HPDE6-E6E7 (cell line): ENCODE data around the gene HDDC2.
"Not testable (repeated sequence)": the region's sequence is repeated elsewhere in the genome, so short reads cannot be mapped to it uniquely, and the experiment has no call there.

Source experiments
- DNase-seq: peaks from one replicate; pipeline ENCODE4 v3.0.0; 2011; ENCODE audit warnings: missing footprints; ENCODE audit errors: extremely low spot score

HDDC2 gene

DNA sequence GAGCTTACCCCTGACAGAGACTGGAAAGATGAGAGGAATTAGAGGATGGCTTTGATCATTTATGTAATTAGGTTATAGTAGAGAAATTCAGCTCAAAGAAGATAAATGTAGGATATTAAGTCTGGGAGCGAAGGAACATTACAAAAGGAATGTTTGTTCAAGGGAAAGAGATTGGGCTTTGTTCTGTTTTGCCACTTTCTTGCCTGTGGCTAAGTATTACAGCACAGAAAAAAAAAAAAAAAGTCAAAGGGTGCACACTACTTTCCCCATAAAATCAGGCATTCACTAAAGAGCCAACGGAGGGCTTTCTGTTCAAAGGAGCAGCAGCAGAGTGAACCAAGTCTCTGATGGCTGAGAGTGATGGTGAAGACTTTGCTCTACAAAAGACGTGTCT lies 5.0 kb upstream of the HDDC2 start:
- no peak for DNase-seq

DNA sequence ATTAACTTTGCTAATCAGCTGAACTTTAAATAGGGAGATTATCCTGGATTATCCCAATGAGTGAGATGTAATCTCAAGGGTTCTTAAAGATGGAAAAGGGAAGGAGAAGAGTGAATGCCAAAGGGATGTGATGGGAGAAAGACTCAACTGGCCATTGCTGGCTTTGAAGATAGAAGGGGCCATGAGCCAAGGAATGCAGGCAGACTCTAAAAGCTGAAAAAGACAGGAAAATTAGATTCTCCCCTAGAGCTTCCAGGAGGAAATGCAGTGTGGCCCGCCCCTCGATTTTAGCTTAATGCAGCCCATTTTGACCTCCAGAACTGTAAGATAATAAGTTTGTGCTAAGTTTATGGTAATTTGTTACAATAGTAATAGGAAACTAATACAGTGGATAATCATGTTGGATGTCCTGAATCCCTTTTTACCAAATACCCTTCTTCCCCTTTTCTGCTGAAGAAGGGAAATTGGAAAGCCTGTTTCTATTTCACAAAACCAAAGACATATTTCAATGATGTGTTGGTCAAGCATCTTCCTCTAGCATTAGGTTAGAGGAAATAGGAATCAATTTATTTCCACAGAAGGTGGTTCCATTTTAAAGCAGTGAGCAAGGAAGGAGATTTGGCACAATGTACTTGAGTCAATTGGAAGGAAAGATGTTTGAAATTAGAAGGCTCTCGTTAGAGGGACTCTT lies 3.3 kb upstream of the HDDC2 start:
- DNase-seq = no peak

DNA sequence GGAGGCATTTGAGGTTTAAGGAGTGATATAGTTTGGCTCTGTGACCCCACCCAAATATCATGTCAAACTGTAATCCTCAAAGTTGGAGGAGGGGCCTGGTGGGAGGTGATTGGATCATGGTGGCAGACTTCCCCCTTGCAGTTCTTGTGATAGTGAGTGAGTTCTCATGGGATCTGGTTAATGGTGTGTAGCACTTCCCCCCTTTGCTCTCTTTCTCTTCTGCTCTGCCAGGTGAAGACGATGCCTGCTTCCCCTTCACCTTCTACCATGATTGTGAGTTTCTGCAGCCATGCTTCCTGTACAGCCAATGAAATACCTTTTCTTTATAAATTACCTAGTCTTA lies 1.7 kb upstream of the HDDC2 start:
- DNase-seq = no peak

DNA sequence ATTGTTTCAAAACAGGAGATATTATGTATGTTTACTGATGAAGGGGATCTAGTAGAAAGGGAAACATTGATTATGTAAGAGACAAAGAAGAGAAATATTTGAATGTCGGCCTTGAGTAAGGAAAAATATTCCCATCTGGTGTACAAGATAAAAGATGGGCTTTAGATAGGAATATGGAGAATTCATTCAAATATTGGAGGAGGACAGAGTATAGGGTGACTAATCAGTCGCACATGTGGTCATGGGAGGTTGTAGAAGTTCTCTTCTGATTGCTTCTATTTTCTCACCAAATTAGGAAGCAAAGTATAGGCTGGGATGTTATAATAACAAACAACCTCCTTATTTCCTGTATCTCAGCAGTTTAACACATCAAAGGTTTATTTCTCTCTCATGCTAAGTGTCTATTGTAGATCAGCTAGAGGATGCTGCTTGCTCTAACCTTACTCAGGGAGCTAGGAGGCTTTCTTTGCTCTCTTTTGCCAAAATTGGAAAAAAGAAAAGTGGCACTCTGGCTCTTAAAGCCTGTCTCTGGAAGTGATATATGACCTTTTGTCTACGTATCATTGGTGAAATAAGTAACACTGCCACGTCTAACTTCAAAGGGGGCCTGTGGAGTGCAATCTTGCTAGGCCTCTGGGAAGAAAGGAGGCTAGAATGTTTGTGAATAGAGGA lies 1.2 kb upstream of the HDDC2 start:
- DNase-seq = no peak

DNA sequence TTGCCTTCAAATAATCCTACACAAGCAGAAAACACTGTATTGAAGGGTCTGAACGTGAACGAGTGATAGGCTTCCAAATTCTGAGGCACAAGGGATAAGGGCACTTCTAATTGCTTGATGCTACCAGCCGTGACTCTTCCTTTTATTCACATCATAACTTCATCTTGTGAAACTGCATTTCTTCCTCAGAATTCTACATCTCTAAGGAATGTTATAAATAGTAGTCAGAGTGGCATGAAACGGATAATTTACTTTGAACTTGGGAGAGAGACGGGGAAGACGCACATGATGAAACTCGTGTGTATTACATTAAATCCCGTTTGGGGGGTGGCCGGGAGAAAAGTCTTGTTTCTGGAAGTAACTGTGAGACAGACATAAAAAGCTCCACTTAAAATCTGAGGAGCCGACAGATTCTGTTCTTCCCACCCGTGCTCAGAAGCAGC lies 754 bp downstream of the HDDC2 start:
- DNase-seq = peak; percentile 9

- DNase-seq = no peak
Observed at GRCh38 chr6:125299257-125299656, 2.5 kb downstream of the HDDC2 start.

GRCh38 chr6:125296471-125296870 lies 5.3 kb downstream of the HDDC2 start:
- no peak for DNase-seq

DNA sequence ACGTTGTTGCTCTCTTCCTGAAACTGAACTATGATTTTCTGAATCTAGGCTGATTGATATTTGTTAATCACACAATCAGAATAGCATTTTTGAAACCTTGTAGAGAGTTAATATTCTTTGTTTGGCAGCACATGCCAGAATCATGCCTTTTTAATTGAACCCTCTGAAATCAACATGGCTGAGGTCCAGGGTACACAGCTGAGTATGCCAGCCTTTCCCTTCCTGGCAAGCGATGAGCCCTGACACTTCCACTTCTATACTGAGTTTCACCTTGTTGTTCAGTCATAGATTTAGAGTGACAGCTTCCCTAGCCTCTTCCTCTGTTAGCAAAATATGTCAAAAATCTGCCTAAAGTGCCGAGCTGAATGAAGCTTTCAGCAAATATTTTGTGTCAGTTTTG lies 6.8 kb downstream of the HDDC2 start:
- no peak for DNase-seq

DNA sequence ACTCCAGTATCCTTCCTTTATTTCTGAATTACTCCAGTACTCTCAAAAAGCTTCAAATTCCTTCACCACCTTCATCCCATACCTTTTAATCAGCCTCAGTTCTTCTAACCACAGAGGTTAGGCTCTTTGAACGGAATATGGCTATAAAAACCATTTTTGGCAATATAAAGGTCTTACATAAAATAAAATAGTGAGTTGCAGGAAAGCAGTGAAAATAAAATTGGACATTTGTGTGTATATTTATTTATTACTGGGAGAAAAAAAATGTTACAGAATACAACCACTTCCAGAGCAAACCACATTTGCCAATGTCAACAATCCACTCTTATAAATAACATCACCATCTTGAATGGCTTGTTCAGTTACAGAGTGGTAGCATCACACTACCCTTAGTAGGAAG lies 7.7 kb downstream of the HDDC2 start:
- no peak for DNase-seq

DNA sequence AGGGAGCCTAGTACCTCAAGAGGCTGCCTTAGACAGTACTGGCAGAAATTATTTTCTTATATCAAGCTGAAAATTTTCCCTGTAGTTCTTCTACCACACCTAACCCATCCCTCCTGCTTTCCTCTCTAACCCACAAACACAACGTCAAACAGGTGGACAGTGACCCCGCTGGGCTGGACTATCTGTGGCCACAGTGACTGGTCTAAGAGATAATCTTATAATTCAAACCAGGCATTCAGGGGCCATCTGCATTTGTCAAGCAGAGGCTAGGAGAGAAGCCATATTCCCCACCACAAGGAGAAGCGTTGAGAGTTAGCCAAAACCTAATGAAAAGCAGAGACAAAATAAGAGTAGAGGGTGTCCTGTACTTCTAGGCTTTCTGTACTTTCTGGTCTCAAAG lies 8.2 kb downstream of the HDDC2 start:
- no peak for DNase-seq

- no peak for DNase-seq
Observed at GRCh38 chr6:125287718-125288117, 14.0 kb downstream of the HDDC2 start.

- no peak for DNase-seq
Observed at GRCh38 chr6:125285936-125286335, 15.8 kb downstream of the HDDC2 start.

DNA sequence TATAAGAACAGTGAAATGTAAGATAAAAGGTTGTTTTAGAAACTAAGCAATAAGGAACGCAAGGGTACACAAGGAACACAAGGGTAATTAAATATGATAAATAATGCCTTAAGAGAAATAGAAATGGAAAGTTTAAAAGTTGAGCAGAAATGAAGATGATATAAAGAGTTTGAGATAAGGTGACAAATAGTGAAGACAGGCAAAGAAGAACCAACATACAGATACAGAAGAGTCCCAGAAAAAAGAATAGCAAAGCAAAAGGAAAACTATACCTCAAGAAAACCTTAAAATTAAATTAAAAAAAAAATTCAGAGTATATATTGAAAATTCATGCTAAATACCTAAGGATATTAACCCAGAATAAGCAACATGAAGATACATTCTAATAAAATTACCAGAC lies 16.4 kb downstream of the HDDC2 start:
- no peak for DNase-seq

DNA sequence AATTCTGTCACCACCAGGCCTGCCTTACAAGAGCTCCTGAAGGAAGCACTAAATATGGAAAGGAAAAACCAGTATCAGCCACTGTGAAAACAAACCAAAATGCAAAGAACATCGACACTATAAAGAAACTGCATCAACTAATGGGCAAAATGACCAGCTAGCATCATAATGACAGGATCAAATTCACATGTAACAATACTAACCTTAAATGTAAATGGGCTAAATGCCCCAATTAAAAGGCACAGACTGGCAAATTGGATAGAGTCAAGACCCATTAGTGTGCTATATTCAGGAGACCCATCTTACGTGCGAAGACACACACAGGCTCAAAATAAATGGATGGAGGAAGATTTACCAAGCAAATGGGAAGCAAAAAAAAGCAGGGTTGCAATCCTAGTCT lies 19.3 kb downstream of the HDDC2 start:
- DNase-seq = not testable (repeated sequence)

DNA sequence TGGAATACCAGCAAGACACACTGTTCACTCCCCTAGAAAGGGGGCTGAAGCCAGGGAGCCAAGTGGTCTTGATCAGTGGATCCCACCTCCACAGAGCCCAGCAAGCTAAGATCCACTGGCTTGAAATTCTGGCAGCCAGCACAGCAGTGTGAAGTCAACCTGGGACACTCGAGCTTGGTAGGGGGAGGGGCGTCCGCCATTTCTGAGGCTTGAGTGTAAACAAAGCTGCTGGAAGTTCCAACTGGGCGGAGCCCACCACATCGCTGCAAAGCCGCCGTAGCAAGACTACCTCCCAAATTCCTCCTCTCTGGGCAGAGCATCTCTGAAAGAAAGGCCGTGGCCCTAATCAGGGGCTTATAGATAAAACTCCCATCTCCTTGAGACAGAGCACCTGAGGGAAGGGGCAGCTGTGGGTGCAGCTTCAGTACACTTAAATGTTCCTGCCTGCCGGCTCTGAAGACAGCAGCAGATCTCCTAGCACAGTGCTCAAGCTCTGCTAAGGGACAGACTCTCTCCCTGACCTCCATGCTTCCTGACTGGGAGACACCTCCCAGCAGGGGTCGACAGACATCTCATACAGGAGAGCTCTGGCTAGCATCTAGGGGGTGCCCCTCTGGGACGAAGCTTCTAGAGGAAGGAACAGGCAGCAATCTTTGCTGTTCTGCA lies 21.3 kb downstream of the HDDC2 start:
- DNase-seq = not testable (repeated sequence)

GRCh38 chr6:125279961-125280360 lies 21.8 kb downstream of the HDDC2 start:
- DNase-seq = no peak

- DNase-seq = no peak
Observed at GRCh38 chr6:125277838-125278237, 23.9 kb downstream of the HDDC2 start.

- DNase-seq = no peak
Observed at GRCh38 chr6:125275779-125276178, 26.0 kb downstream of the HDDC2 start.

DNA sequence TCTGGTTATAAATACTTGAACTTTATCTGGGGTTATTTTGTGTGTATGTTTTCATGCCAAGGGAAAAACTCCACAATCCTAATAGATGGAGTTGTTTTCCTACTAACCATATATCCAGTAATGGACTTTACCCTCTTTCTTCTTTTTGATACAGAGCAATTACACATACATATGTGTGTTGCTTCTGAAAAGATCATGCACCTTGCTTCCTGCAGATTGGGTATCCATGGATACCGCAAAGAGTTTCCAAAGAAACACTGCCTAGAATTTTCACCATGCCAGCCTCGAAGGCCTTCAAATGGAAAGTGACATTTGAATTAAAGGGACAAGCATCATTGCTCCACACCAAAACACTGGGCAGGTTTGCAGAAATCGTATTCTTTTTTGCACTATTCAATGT lies 26.8 kb downstream of the HDDC2 start:
- DNase-seq = no peak

GRCh38 chr6:125273965-125274364 lies 27.8 kb downstream of the HDDC2 start:
- peak; percentile 80 for DNase-seq

DNA sequence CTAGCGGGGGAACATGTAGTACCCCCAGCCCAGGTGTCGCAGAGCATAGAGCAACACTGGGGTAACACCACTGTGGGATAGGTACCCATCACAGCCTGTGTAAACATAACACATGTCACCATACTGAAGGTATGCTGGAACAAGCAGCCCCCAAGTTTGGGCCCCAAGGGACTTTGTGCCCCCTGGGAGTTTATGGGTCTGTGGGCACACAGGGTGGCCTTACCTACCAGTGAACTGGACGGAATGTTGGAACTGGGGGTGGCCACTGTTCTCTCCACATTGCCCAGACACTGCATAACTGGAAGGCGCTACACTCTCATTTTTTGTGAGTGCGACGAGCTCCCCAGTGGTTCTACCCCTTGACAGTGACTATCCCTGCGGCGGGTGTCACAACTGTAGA lies 28.5 kb downstream of the HDDC2 start:
- DNase-seq = no peak

- DNase-seq = no peak
Observed at GRCh38 chr6:125271486-125272159, 30.1 kb downstream of the HDDC2 start.

DNA sequence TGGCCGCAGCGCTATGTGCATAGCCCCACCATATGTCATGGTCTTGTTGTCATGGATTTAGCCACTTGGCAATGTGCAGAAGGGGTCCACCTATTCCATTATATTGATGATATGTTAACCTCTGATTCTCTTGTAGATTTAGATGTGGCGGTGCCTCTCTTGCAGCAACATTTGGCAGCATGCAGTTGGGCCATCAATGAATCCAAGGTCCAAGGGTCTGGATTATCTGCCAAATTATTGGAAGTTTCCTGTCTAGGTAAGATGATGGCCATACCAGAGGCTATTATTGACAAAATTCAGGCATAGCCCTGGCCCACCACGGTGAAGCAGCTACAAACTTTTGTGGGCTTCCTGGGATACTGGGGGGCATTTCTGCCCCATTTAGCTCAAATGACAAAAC lies 31.4 kb downstream of the HDDC2 start:
- no peak for DNase-seq
